Muscle of leg (tissue), 11 donors: ENCODE measurements around the gene PDE3A. TPM values are rescaled to one million over a fixed set of nuclear protein-coding genes. Genes with fewer than 3 reads are reported as not detected.

ENCODE experiments used
- DNase-seq: peaks from one replicate; pipeline ENCODE4 v3.0.0; 2013
- H3K27ac ChIP-seq: one replicate; pipeline ENCODE4 v1.5.1; 2013; ENCODE audit warnings: mild to moderate bottlenecking, low read length, control low read depth
- H3K27me3 ChIP-seq: one replicate; pipeline ENCODE4 v1.6.1; 2013; ENCODE audit warnings: low read length; ENCODE audit not compliant: control insufficient read depth, insufficient read depth
- H3K36me3 ChIP-seq: one replicate; pipeline ENCODE4 v1.6.1; 2013; ENCODE audit warnings: low read length; ENCODE audit not compliant: control insufficient read depth, insufficient read depth
- H3K4me1 ChIP-seq: one replicate; pipeline ENCODE4 v1.6.1; 2013; ENCODE audit warnings: low read length; ENCODE audit not compliant: control insufficient read depth, insufficient read depth
- H3K4me3 ChIP-seq: one replicate; pipeline ENCODE4 v1.5.1; 2013; ENCODE audit warnings: low read length, control low read depth
- H3K9me3 ChIP-seq: replicated peaks from 2 replicates; pipeline ENCODE4 v1.6.1; 2013; ENCODE audit warnings: low read depth, low read length; ENCODE audit not compliant: control insufficient read depth
- WGBS: methylation state at CpG from one replicate; pipeline ENCODE4 v1.1.5; 2013; ENCODE audit warnings: missing lambda C conversion rate; ENCODE audit not compliant: insufficient coverage; 5-methylcytosine and 5-hydroxymethylcytosine counted together
- polyA plus RNA-seq, 8 donors: library from polyadenylated mRNA; unstranded; fragments of 120-200 nt; gene quantifications; one replicate each; pipeline versions ENCODE4 v1.2.1 to v1.2.3, GENCODE V29; 2013; ENCODE audit warnings: inconsistent platforms in 1 of 8, low replicate concordance in 1 of 8; ENCODE audit not compliant: insufficient read length in 8 of 8, insufficient read depth in 1 of 8
- total RNA-seq: library from RNA; stranded (reverse); fragments of 120-200 nt; gene quantifications from one replicate; pipeline ENCODE4 v1.2.4, GENCODE V29; 2013

The PDE3A gene
- total and polyA plus RNA-seq, 9 donors = 8.4 to 12.9 (median 11.0) TPM

DNA sequence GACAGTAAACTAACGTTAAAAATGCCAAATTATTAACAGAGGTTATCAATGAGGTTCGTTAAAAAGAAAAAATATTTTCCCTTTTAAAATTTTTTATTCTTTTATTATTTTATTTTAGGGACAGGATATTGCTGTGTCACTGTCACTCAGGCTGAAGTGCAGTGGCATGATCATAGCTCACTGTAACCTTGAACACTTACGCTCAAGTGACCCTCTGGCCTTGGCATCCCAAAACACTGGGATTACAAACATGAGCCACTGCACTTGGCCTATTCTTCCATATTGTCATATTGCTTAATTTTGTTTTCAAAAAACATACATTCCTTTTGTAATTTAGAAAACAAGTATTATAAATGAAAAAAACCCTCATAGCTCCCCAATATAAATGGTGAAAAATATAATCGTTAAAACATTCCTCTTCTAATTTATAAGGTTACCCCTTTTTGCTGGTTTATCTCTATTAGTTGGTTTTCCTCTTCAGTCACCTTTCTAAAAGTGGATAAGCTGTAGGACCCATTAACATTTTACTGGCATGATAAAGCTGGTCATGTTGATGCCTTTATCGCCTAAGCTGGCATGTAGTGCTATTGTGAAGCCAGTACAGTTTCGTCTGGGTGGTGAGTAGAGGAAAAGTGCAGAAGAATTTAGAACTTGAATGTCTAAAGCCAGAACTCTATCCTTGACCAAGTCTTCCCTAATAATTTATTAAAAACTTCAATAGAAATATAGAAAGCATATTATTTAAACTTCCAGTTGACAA lies 27.6 kb downstream of the PDE3A start:
- no peak overlapping the region for H3K4me3 ChIP-seq

GRCh38 chr12:20398686-20399085 lies 30.3 kb downstream of the PDE3A start:
- Histone ChIP-seq H3K27me3 (no peaks in the 10 kb centered on the region), H3K27ac (no peak overlapping the region), H3K36me3 (no peaks in the 10 kb centered on the region), H3K4me1 (no peaks in the 10 kb centered on the region), H3K9me3 (no peaks in the 10 kb centered on the region), H3K4me3 (no peak overlapping the region)
- 60% methylated on average over 1 of the region's 2 CpGs for whole genome bisulfite sequencing
- DNase-seq = peak; percentile 68

More for the DNA sequence above, 27.6 kb downstream of the PDE3A start:
- Histone ChIP-seq H3K36me3 (no peaks in the 10 kb centered on the region), H3K27me3 (no peaks in the 10 kb centered on the region), H3K4me1 (no peaks in the 10 kb centered on the region), H3K9me3 (no peaks in the 10 kb centered on the region), H3K27ac (no peak overlapping the region)
- DNase-seq = no peak
- no CpG with 5 or more reads among the region's 6 CpGs for WGBS

GRCh38 chr12:20400003-20400402 lies 31.7 kb downstream of the PDE3A start:
- no peak overlapping the region for H3K27ac ChIP-seq
- no peak for DNase-seq

GRCh38 chr12:20403230-20403629 lies 34.9 kb downstream of the PDE3A start:
- H3K9me3 ChIP-seq = no peaks in the 10 kb centered on the region
- H3K36me3 ChIP-seq = no peaks in the 10 kb centered on the region
- DNase-seq = no peak
- H3K27ac ChIP-seq = no peak overlapping the region
- H3K27me3 ChIP-seq = no peaks in the 10 kb centered on the region
- WGBS = 60% methylated on average over 1 of the region's 2 CpGs
- H3K4me3 ChIP-seq = no peak overlapping the region
- no peaks in the 10 kb centered on the region for H3K4me1 ChIP-seq

More at GRCh38 chr12:20400003-20400402, 31.7 kb downstream of the PDE3A start:
- H3K4me3 ChIP-seq = no peak overlapping the region
- WGBS = 85% methylated on average over 3 of the region's 6 CpGs
- no peaks in the 10 kb centered on the region for H3K36me3 ChIP-seq
- H3K4me1 ChIP-seq = no peaks in the 10 kb centered on the region
- H3K9me3 ChIP-seq = no peaks in the 10 kb centered on the region
- H3K27me3 ChIP-seq = no peaks in the 10 kb centered on the region

GRCh38 chr12:20404576-20405346 lies 36.4 kb downstream of the PDE3A start:
- Histone ChIP-seq H3K9me3 (no peaks in the 10 kb centered on the region), H3K27me3 (no peaks in the 10 kb centered on the region), H3K36me3 (no peaks in the 10 kb centered on the region), H3K4me1 (no peaks in the 10 kb centered on the region), H3K4me3 (no peak overlapping the region), H3K27ac (no peak overlapping the region)
- DNase-seq = peak; percentile 59
- 84% methylated on average over 2 of the region's 6 CpGs for whole genome bisulfite sequencing

- DNase-seq = peak; percentile 73
- H3K9me3 ChIP-seq = no peaks in the 10 kb centered on the region
- H3K4me3 ChIP-seq = no peak overlapping the region
- H3K4me1 ChIP-seq = no peaks in the 10 kb centered on the region
- WGBS = 50% methylated on average over 1 of the region's 2 CpGs
- H3K27me3 ChIP-seq = no peaks in the 10 kb centered on the region
- H3K36me3 ChIP-seq = no peaks in the 10 kb centered on the region
- peak overlapping the region; percentile 42 for H3K27ac ChIP-seq
Observed at GRCh38 chr12:20409607-20410377, 41.5 kb downstream of the PDE3A start.

DNA sequence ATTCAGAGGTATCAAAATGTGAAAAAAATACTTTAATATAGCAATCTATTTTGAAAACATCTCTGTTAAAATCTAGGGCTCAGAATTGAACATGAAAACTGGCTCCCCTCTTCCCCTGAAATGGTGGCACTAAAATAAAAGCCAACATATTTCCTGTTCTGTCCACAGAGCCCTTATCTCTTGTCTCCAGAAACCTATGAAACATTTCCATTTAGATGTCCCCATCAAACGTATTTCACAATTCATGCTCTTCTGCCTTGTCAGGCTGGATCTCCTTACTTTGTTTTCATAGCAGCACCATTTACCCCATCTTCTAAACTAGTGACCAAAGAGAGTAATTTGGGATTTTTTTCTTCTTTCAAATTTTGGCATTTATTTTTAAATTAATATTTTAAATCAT lies 42.4 kb downstream of the PDE3A start:
- Histone ChIP-seq H3K36me3 (no peaks in the 10 kb centered on the region), H3K9me3 (no peaks in the 10 kb centered on the region), H3K4me1 (peaks cover 2% of the 10 kb centered on the region), H3K27me3 (no peaks in the 10 kb centered on the region), H3K27ac (peak overlapping the region; percentile 32), H3K4me3 (no peak overlapping the region)
- WGBS = no CpG with 5 or more reads among the region's 1 CpG
- DNase-seq = no peak

DNA sequence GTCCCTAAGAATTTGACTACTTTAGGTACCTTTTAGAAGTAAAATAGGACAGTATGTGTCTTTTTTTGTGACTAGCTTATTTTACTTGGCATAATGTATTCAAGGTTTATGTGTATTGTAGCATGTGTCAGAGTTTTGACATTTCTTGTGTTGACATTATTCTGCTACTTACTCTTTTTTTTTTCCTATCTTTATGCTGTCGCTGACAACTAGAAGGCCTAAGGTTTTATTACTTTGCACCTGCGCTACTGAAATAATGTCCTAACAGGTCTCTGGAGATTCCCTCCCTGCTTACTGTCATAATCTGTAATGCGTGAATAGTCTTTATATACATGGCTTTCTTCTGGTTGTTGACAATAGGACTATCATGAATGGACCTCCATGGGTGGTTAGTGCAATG lies 43.0 kb downstream of the PDE3A start:
- Histone ChIP-seq H3K4me3 (no peak overlapping the region), H3K4me1 (peaks cover 2% of the 10 kb centered on the region), H3K27ac (no peak overlapping the region), H3K36me3 (no peaks in the 10 kb centered on the region), H3K9me3 (no peaks in the 10 kb centered on the region), H3K27me3 (no peaks in the 10 kb centered on the region)
- no peak for DNase-seq
- WGBS = no CpG with 5 or more reads among the region's 3 CpGs

DNA sequence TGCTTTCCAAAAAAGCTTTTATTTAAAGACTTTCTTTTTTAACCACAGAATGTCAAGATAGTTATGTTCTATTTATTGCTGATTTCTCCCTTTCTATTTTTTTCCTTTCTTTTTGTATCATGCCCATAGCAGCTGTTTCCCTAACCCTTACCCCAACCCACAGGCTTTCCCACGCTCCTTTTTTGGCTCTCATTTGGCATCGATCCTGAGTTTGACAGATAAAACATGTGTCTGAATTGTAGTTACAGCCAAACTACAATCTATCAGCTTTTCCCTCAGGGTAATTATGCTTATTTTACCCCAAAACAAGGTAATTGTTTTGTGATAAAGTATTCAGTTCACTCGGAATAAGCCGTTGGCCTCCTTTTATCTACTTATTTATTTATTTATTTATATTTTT lies 46.7 kb downstream of the PDE3A start:
- Histone ChIP-seq H3K4me1 (peaks cover 2% of the 10 kb centered on the region), H3K4me3 (no peak overlapping the region), H3K9me3 (no peaks in the 10 kb centered on the region), H3K27me3 (no peaks in the 10 kb centered on the region), H3K27ac (peak overlapping the region; percentile 56), H3K36me3 (no peaks in the 10 kb centered on the region)
- no CpG with 5 or more reads among the region's 4 CpGs for WGBS
- peak; percentile 88 for DNase-seq

GRCh38 chr12:20415641-20416040 lies 47.3 kb downstream of the PDE3A start:
- Histone ChIP-seq H3K27ac (no peak overlapping the region), H3K9me3 (no peaks in the 10 kb centered on the region), H3K4me3 (no peak overlapping the region), H3K4me1 (peaks cover 2% of the 10 kb centered on the region), H3K36me3 (no peaks in the 10 kb centered on the region), H3K27me3 (no peaks in the 10 kb centered on the region)
- no CpG with 5 or more reads among the region's 6 CpGs for WGBS
- peak; percentile 32 for DNase-seq
